ENCODE measurements around the gene B4GAT1. TPM values are rescaled to one million over a fixed set of nuclear protein-coding genes. Genes with fewer than 3 reads are reported as not detected.

The B4GAT1 gene
- total RNA-seq, 1 experiment from 2014 or later: 34.6 TPM

GRCh38 chr11:66309475-66309874, 38.0 kb downstream of the B4GAT1 start:
- DNase-seq: no peak

DNA sequence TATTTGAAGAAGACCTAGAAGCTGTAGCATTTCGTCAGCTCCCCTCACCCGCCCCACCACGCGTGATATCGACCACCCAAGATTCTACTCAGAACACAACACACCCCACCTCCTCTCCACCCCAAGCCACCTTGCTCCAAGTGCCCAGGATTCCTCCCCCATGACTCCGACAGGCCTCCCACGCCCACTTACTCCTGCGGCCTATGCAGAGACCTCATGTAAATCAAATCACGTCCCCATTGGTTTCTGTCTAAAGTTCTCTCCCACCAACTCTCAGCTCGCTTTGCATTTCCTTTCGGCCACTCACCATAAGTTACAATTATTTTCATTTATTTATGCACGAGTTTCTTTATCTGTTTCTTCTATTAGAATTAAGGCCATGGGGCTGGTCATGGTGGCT, 44.8 kb downstream of the B4GAT1 start:
- H3K9me3 ChIP-seq: no peaks in the 10 kb centered on the region
- no peaks in the 10 kb centered on the region for H3K27me3 ChIP-seq
- no peak for DNase-seq
- no peak overlapping the region for H3K4me3 ChIP-seq
- H3K36me3 ChIP-seq: no peaks in the 10 kb centered on the region

More at GRCh38 chr11:66309475-66309874, 38.0 kb downstream of the B4GAT1 start:
- H3K4me3 ChIP-seq: no peak overlapping the region
- no peaks in the 10 kb centered on the region for H3K36me3 ChIP-seq
- no peaks in the 10 kb centered on the region for H3K27me3 ChIP-seq
- H3K9me3 ChIP-seq: no peaks in the 10 kb centered on the region

GRCh38 chr11:66299186-66299585, 48.2 kb downstream of the B4GAT1 start:
- Histone ChIP-seq H3K4me3 (no peak overlapping the region), H3K9me3 (no peaks in the 10 kb centered on the region), H3K27me3 (no peaks in the 10 kb centered on the region), H3K36me3 (no peaks in the 10 kb centered on the region)
- no peak for DNase-seq

DNA sequence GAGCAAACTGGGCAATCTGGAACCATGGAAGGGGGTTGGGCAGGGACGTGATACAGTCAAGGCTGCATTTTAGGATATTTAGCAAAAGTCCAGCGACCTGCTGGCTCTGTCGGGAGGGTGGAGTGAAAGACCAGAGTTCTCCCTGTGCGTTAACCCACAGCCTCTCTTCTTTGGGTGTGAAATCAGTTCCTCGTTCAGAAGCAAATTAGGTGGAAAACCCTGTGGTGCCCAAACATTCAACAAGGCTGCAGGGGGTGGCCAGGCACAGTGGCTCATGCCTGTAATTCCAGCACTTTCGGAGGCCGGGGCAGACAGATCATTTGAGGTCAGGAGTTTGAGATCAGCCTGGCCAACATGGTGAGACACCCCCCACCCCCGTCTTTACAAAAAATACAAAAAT, 49.8 kb downstream of the B4GAT1 start:
- no peak overlapping the region for H3K4me3 ChIP-seq

More for the DNA sequence above, 49.8 kb downstream of the B4GAT1 start:
- peaks cover 2% of the 10 kb centered on the region; the same call in 1 of the 2 replicates for H3K27me3 ChIP-seq
- no peaks in the 10 kb centered on the region for H3K36me3 ChIP-seq
- H3K9me3 ChIP-seq: no peaks in the 10 kb centered on the region
- DNase-seq: no peak

Other genes starting within 250 kb of the B4GAT1 start
- 15.0 and 25.3 TPM in 2 replicates for gene KLC2, start 89.9 kb downstream of the B4GAT1 start, total RNA-seq (2014; rRNA removed; shearing (Covaris generic); ENCODE audit: low replicate concordance)
- 101 and 103 TPM in 2 replicates for gene RAB1B, start 79.0 kb downstream of the B4GAT1 start, total RNA-seq (2014; rRNA removed; shearing (Covaris generic); ENCODE audit: low replicate concordance)
- gene CNIH2, start 69.5 kb downstream of the B4GAT1 start, total RNA-seq (2014; rRNA removed; shearing (Covaris generic); ENCODE audit: low replicate concordance): not detected in 2 replicates
- gene YIF1A, start 58.5 kb downstream of the B4GAT1 start, total RNA-seq (2014; rRNA removed; shearing (Covaris generic); ENCODE audit: low replicate concordance): 217 and 220 TPM in 2 replicates
- 0.56 TPM in 1 of 2 replicates, not detected in the other for gene TMEM151A, start 55.7 kb downstream of the B4GAT1 start, total RNA-seq (2014; rRNA removed; shearing (Covaris generic); ENCODE audit: low replicate concordance)
- not detected in 2 replicates for gene CD248, start 30.6 kb downstream of the B4GAT1 start, total RNA-seq (2014; rRNA removed; shearing (Covaris generic); ENCODE audit: low replicate concordance)
- 45.3 and 65.7 TPM in 2 replicates for gene RIN1, start 11.2 kb downstream of the B4GAT1 start, total RNA-seq (2014; rRNA removed; shearing (Covaris generic); ENCODE audit: low replicate concordance)
- 119 TPM in 2 replicates for gene BRMS1, start 2.5 kb downstream of the B4GAT1 start, total RNA-seq (2014; rRNA removed; shearing (Covaris generic); ENCODE audit: low replicate concordance)
- not detected in 2 replicates for gene SLC29A2, start 24.1 kb upstream of the B4GAT1 start, total RNA-seq (2014; rRNA removed; shearing (Covaris generic); ENCODE audit: low replicate concordance)
- not detected in 2 replicates for gene NPAS4, start 73.4 kb upstream of the B4GAT1 start, total RNA-seq (2014; rRNA removed; shearing (Covaris generic); ENCODE audit: low replicate concordance)
- 92.7 and 167 TPM in 2 replicates for gene MRPL11, start 91.2 kb upstream of the B4GAT1 start, total RNA-seq (2014; rRNA removed; shearing (Covaris generic); ENCODE audit: low replicate concordance)
- gene PELI3, start 119.3 kb upstream of the B4GAT1 start, total RNA-seq (2014; rRNA removed; shearing (Covaris generic); ENCODE audit: low replicate concordance): 7.3 and 7.7 TPM in 2 replicates
- 57.0 and 124 TPM in 2 replicates for gene DPP3, start 132.8 kb upstream of the B4GAT1 start, total RNA-seq (2014; rRNA removed; shearing (Covaris generic); ENCODE audit: low replicate concordance)
- 7.7 and 14.7 TPM in 2 replicates for gene BBS1, start 163.0 kb upstream of the B4GAT1 start, total RNA-seq (2014; rRNA removed; shearing (Covaris generic); ENCODE audit: low replicate concordance)
- gene ZDHHC24, start 198.4 kb upstream of the B4GAT1 start, total RNA-seq (2014; rRNA removed; shearing (Covaris generic); ENCODE audit: low replicate concordance): 21.8 and 22.9 TPM in 2 replicates
- not detected in 2 replicates for gene ACTN3, start 199.3 kb upstream of the B4GAT1 start, total RNA-seq (2014; rRNA removed; shearing (Covaris generic); ENCODE audit: low replicate concordance)
- 13.0 and 17.7 TPM in 2 replicates for gene CTSF, start 221.0 kb upstream of the B4GAT1 start, total RNA-seq (2014; rRNA removed; shearing (Covaris generic); ENCODE audit: low replicate concordance)
- gene CCDC87, start 245.4 kb upstream of the B4GAT1 start, total RNA-seq (2014; rRNA removed; shearing (Covaris generic); ENCODE audit: low replicate concordance): not detected in 2 replicates
- gene CCS, start 245.6 kb upstream of the B4GAT1 start, total RNA-seq (2014; rRNA removed; shearing (Covaris generic); ENCODE audit: low replicate concordance): 29.3 and 37.6 TPM in 2 replicates